22Rv1 (cell line): ENCODE results near the gene ZBTB18.

Experiments used
- H3K27ac ChIP-seq: fragments of 450-650 bp; 2 replicates; pipeline ENCODE4 v1.5.1; 2017
- CTCF ChIP-seq: fragments of 450-650 bp; IDR thresholded peaks from 2 replicates; pipeline ENCODE4 v1.5.1; 2017; ENCODE audit warnings: mild to moderate bottlenecking
- ZFX ChIP-seq: fragments of 450-650 bp; IDR thresholded peaks from 2 replicates; pipeline ENCODE4 v1.6.1; 2017; ENCODE audit warnings: antibody characterized with exemption, borderline replicate concordance

The ZBTB18 gene

GRCh38 chr1:244097523-244098405, 46.7 kb downstream of the ZBTB18 start:
- TF ChIP-seq ZFX, result no peak
- no peak for TF ChIP-seq CTCF
- H3K27ac ChIP-seq, result no peak overlapping the region

DNA sequence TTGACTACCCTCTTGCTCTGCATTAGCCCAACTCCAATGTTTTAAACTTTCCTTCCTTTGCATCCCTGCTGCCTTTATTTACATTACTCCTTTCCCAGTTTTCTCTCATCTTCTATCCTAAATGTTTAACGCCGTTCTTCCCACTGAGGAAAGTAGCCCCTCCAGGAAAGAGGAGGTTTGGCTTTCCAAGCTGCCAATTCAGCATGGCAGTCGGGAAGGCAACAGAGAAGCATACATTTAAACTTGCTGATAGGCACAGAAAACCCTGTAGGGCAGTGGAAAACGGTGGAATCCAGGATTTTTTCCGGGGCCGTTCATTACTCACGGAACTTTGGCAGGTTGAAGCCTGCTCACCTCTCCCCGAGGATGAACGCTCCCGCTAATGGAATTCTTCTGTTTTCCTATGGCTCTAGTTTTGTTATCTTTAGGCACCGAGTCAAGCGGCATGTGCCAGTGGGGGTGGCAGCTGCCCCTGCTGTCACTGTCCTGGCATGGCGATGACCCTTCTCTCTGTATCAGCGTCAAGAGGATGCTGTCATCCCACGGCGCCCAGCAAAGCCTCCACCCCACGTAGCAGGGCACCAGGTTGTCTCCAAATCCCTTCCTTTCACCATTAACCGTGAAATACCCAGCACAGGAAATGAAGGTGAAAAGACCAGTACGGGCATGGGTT, 48.3 kb downstream of the ZBTB18 start:
- TF ChIP-seq ZFX, result no peak
- no peak for TF ChIP-seq CTCF
- H3K27ac ChIP-seq, result no peak overlapping the region

DNA sequence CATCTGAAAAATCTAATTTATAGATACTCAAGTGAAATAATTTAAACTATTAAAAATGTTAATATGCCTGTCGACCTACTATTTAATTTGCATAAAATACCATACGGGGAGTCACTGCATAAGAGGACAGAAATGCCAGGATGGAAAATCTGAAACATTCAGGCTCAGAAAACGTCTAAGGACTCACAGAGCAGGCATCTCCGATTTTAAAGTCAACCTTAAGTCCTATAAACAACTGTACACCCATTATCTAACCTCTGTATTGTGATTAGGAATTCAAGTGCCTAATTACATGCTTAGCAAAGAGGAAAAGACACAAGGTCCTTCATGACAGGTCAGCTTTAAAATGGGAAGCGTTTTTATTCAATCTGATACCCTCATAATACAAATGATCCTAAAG, 49.2 kb downstream of the ZBTB18 start:
- no peak for TF ChIP-seq ZFX
- TF ChIP-seq CTCF, result no peak
- H3K27ac ChIP-seq, result no peak overlapping the region

DNA sequence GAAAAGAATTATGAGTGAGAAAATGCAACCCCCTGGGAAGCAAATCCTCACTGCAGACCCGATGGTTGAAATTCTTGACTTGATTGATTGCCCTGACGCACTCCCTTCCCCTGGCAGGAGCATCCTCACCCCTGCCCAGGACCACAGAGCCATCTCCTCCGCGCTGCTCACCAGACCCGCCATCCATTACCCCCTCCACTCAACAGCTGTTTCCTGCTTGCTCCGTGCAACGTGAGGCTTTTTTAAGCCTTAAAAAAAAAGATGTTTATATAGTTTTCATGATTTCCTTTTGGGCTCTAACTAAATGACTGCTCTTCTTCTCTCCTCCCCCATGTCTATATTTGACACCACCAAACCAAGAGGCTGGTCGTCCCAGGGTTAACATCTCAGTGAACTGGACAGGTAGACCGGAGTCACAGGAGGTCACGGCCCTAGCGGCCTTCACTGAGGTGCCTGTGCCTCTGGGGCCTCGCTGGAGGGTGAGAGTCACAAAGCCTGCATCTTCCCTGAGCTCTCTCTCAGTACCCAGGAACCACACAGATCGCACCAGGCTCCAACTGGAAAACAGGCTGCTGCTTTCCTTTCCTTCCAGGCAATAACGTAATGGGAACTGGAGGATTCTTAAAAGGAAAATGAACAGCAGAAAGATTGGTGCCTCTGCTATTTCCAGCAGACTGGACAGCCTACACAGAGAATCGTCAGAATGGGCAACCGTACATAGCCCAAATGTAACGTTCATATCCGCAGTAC, 49.8 kb downstream of the ZBTB18 start:
- H3K27ac ChIP-seq, result no peak overlapping the region
- TF ChIP-seq CTCF (no peak), ZFX (no peak)

- no peak for TF ChIP-seq CTCF
- TF ChIP-seq ZFX, result no peak
- no peak overlapping the region for H3K27ac ChIP-seq
Observed at GRCh38 chr1:244102046-244102445, 51.0 kb downstream of the ZBTB18 start.

GRCh38 chr1:244102468-244102867, 51.4 kb downstream of the ZBTB18 start:
- TF ChIP-seq CTCF, result no peak
- H3K27ac ChIP-seq, result no peak overlapping the region
